SK-N-SH (cell line): Measurements from ENCODE around the gene WDR90. TPM values are rescaled to one million over a fixed set of nuclear protein-coding genes. Genes with fewer than 3 reads are reported as not detected.

Experiments used
- CTCF ChIA-PET: fragments of 300-600, 350-600 bp; formaldehyde crosslinking; extraction: SDS; loops from one replicate; lab custom pipeline; 2021; lab: Yijun Ruan, JAX
- POLR2A ChIA-PET: fragments of 350-600 bp; sonication (Branson Sonifier 250); formaldehyde crosslinking; extraction: SDS; loops from one replicate; lab custom pipeline; 2020; ENCODE audit warnings: antibody characterized with exemption, inconsistent platforms; lab: Yijun Ruan, JAX
- DNase-seq: peaks from one replicate; pipeline ENCODE4 v3.0.0; 2012
- H2AFZ ChIP-seq: fragments of 200-600 bp; sonication (generic); 2 replicates; pipeline ENCODE4 v1.8.1; 2016; ENCODE audit warnings: antibody characterized with exemption, mild to moderate bottlenecking, low read depth
- H3F3A ChIP-seq: fragments of 200-600 bp; sonication (generic); replicated peaks from 2 replicates; pipeline ENCODE3; 2016; ENCODE audit warnings: antibody characterized with exemption, mild to moderate bottlenecking; ENCODE audit not compliant: insufficient read depth
- H3K27ac ChIP-seq, 2 experiments: fragments of 200-500 bp in 1 of 2; fragments of 200-600 bp in 1 of 2; sonication (Bioruptor generic) in 1 of 2; sonication (generic), shearing (Covaris generic) in 1 of 2; 2 replicates each; pipeline versions ENCODE4 v1.5.1 to v1.6.1; 2014 to 2016; ENCODE audit warnings: low read depth in 2 of 2, inconsistent platforms in 1 of 2, low read length in 1 of 2, mild to moderate bottlenecking in 1 of 2, mixed read lengths in 1 of 2
- H3K27me3 ChIP-seq: fragments of 200-600 bp; sonication (generic), shearing (Covaris generic); 2 replicates; pipeline ENCODE4 v1.6.1; 2016; ENCODE audit warnings: mixed run types; ENCODE audit not compliant: insufficient read depth
- H3K36me3 ChIP-seq, 2 experiments: fragments of 200-500 bp in 1 of 2; fragments of 200-600 bp in 1 of 2; sonication (Bioruptor generic) in 1 of 2; sonication (generic) in 1 of 2; replicated peaks in 1 of 2; 2 replicates each; pipeline versions ENCODE3 to v1.5.1; 2014 to 2016; ENCODE audit warnings: low read length in 1 of 2, mild to moderate bottlenecking in 1 of 2; ENCODE audit not compliant: insufficient read depth in 2 of 2, control insufficient read depth in 1 of 2
- H3K4me1 ChIP-seq, 2 experiments: fragments of 200-500 bp in 1 of 2; fragments of 200-600 bp in 1 of 2; sonication (Bioruptor generic) in 1 of 2; sonication (generic), shearing (Covaris generic) in 1 of 2; 2 replicates each; pipeline versions ENCODE4 v1.5.1 to v1.6.1; 2014 to 2016; ENCODE audit warnings: low read depth in 1 of 2, low read length in 1 of 2, mixed run types in 1 of 2; ENCODE audit not compliant: insufficient read depth in 2 of 2, control insufficient read depth in 1 of 2
- H3K4me2 ChIP-seq: fragments of 200-600 bp; sonication (generic), shearing (Covaris generic); 2 replicates; pipeline ENCODE4 v1.6.1; 2017; ENCODE audit warnings: mixed run types
- H3K4me3 ChIP-seq, 2 experiments: fragments of 200-500 bp in 1 of 2; fragments of 200-600 bp in 1 of 2; sonication (Bioruptor generic) in 1 of 2; sonication (generic), shearing (Covaris generic) in 1 of 2; 2 replicates each; pipeline versions ENCODE4 v1.5.1 to v1.8.1; 2014 to 2016; ENCODE audit warnings: low read depth in 2 of 2, inconsistent platforms in 1 of 2, low read length in 1 of 2, mild to moderate bottlenecking in 1 of 2, mixed read lengths in 1 of 2, moderate library complexity in 1 of 2
- H3K79me2 ChIP-seq: fragments of 200-600 bp; sonication (generic); 2 replicates; pipeline ENCODE4 v1.8.1; 2017; ENCODE audit warnings: mild to moderate bottlenecking; ENCODE audit not compliant: insufficient read depth
- H3K9ac ChIP-seq: fragments of 200-600 bp; sonication (generic); 2 replicates; pipeline ENCODE4 v1.6.1; 2017; ENCODE audit warnings: mixed run types
- H3K9me2 ChIP-seq: fragments of 200-600 bp; sonication (generic); 2 replicates; pipeline ENCODE4 v1.6.1; 2017; ENCODE audit warnings: mixed run types
- H3K9me3 ChIP-seq: fragments of 200-600 bp; sonication (generic); 2 replicates; pipeline ENCODE4 v1.6.1; 2017; ENCODE audit warnings: mixed run types, mild to moderate bottlenecking, moderate library complexity
- H4K20me1 ChIP-seq: fragments of 200-600 bp; sonication (generic); 2 replicates; pipeline ENCODE4 v1.6.1; 2017; ENCODE audit warnings: mild to moderate bottlenecking, mixed run types; ENCODE audit not compliant: insufficient read depth
- EZH2phosphoT487 ChIP-seq: fragments of 200-600 bp; sonication (generic); IDR thresholded peaks from 2 replicates; pipeline ENCODE4 v1.6.1; 2017; ENCODE audit warnings: low read depth, mixed run types, mild to moderate bottlenecking, antibody characterized with exemption, moderate library complexity, borderline replicate concordance
- GATA2 ChIP-seq: sonication (generic); formaldehyde crosslinking; IDR thresholded peaks from 2 replicates; pipeline ENCODE4 v1.5.0; 2020; ENCODE audit warnings: mild to moderate bottlenecking, missing genetic modification reagents
- MAX ChIP-seq: IDR thresholded peaks from 2 replicates; pipeline ENCODE4 v1.4.0; 2012; ENCODE audit warnings: low read depth
- MEF2A ChIP-seq: IDR thresholded peaks from 2 replicates; pipeline ENCODE4 v1.4.0; 2012; ENCODE audit warnings: low read depth, borderline replicate concordance
- MXI1 ChIP-seq: IDR thresholded peaks from 2 replicates; pipeline ENCODE4 v1.6.1; 2012; ENCODE audit warnings: mild to moderate bottlenecking, low read depth, low read length, improper control_type of control experiment
- NFIC ChIP-seq: IDR thresholded peaks from 2 replicates; pipeline ENCODE4 v1.4.0; 2012; ENCODE audit warnings: borderline replicate concordance
- NRF1 ChIP-seq: IDR thresholded peaks from 2 replicates; pipeline ENCODE4 v1.6.1; 2012; ENCODE audit warnings: low read depth, mild to moderate bottlenecking, low read length
- PBX3 ChIP-seq: IDR thresholded peaks from 2 replicates; pipeline ENCODE4; 2012
- RAD21 ChIP-seq: IDR thresholded peaks from 2 replicates; pipeline ENCODE4 v1.6.1; 2012; ENCODE audit warnings: mild to moderate bottlenecking, low read length
- RCOR1 ChIP-seq: fragments of 150-350 bp; IDR thresholded peaks from 2 replicates; pipeline ENCODE4 v1.6.1; 2017; ENCODE audit warnings: antibody characterized with exemption, low read length
- REST ChIP-seq: IDR thresholded peaks from 2 replicates; pipeline ENCODE4 v1.6.1; 2012; ENCODE audit warnings: mild to moderate bottlenecking, low read depth, low read length, moderate library complexity
- TCF12 ChIP-seq: IDR thresholded peaks from 2 replicates; pipeline ENCODE4 v1.4.0; 2012
- USF1 ChIP-seq: IDR thresholded peaks from 2 replicates; pipeline ENCODE4 v1.4.0; 2012; ENCODE audit warnings: low read depth, borderline replicate concordance
- WGBS: methylation state at CpG from one replicate; pipeline ENCODE4 v1.1.6; 2017; ENCODE audit warnings: low lambda C conversion rate; 5-methylcytosine and 5-hydroxymethylcytosine counted together
- polyA plus RNA-seq, 3 experiments: library from polyadenylated mRNA; depleted of rRNA; stranded (reverse); fragments of >200 nt; gene quantifications; 2 replicates each; pipeline ENCODE4 v1.2.3, GENCODE V29; 2012

Gene WDR90
- polyA plus RNA-seq, 1 of the 3 experiments (the other 2 are of a cell fraction) = 32.0 TPM

GRCh38 chr16:670485-671352 is 21.6 kb downstream of the WDR90 start (continued):
- no peak for TF ChIP-seq PBX3
- no peak for TF ChIP-seq MEF2A
- no peak for TF ChIP-seq EZH2phosphoT487
- no peak for TF ChIP-seq NRF1

GRCh38 chr16:671353-672131 is 22.4 kb downstream of the WDR90 start:
- DNase-seq = no peak
- Histone ChIP-seq H3K27ac (no peak overlapping the region; a peak in 1 of 4 replicates), H3K4me3 (no peak overlapping the region), H3K9me3 (no peaks in the 10 kb centered on the region), H3K4me1 (peaks cover 0 to 22% of the 10 kb centered on the region in 2 experiments; a peak in 1 of 4 replicates), H3K36me3 (peaks cover 5 to 46% of the 10 kb centered on the region in 2 experiments), H2AFZ (no peak overlapping the region), H3K4me2 (no peak overlapping the region), H3K9ac (no peak overlapping the region), H3K27me3 (no peaks in the 10 kb centered on the region), H3K9me2 (no peaks in the 10 kb centered on the region), H3K79me2 (peaks cover 25% of the 10 kb centered on the region), H4K20me1 (0 out of 2 replicates have a peak, but pooled peaks cover 6% of the 10 kb centered on the region), H3F3A (peaks cover 4% of the 10 kb centered on the region)
- ChIA-PET POLR2A (no interaction called here), CTCF (interaction anchor here (0.9 to 2.6 kb wide), 3 partner anchors 11 to 18 kb away, joined by 3 to 15 read pairs (median 3); partner anchors contain the start of gene WDR24)
- no peak for TF ChIP-seq NFIC
- no peak for TF ChIP-seq RAD21
- WGBS = 97% methylated on average over 25 of the region's 40 CpGs

GRCh38 chr16:672371-672770 is 23.2 kb downstream of the WDR90 start:
- WGBS = 100% methylated on average over 2 of the region's 19 CpGs

More at GRCh38 chr16:672371-672770, 23.2 kb downstream of the WDR90 start:
- Histone ChIP-seq H2AFZ (no peak overlapping the region), H3K4me2 (no peak overlapping the region), H3K9me2 (no peaks in the 10 kb centered on the region), H3K9ac (no peak overlapping the region), H3K4me3 (no peak overlapping the region), H3K9me3 (no peaks in the 10 kb centered on the region), H3K27ac (no peak overlapping the region), H3K4me1 (peaks cover 0 to 19% of the 10 kb centered on the region in 2 experiments; a peak in 1 of 4 replicates), H3K79me2 (peaks cover 25% of the 10 kb centered on the region), H3F3A (peaks cover 4% of the 10 kb centered on the region), H3K36me3 (peaks cover 5 to 49% of the 10 kb centered on the region in 2 experiments), H3K27me3 (no peaks in the 10 kb centered on the region), H4K20me1 (0 out of 2 replicates have a peak, but pooled peaks cover 6% of the 10 kb centered on the region)
- ChIA-PET POLR2A (interaction anchor here (0.5 kb wide), 1 partner anchor 287 kb away, joined by 3 read pairs; no protein-coding TSS in a partner anchor), CTCF (interaction anchor here (4.6 kb wide), 1 partner anchor 12 kb away, joined by 20 read pairs; no protein-coding TSS in a partner anchor)
- no peak for TF ChIP-seq USF1
- no peak for TF ChIP-seq MAX
- TF ChIP-seq MXI1 = no peak
- TF ChIP-seq REST = no peak
- no peak for TF ChIP-seq TCF12
- no peak for TF ChIP-seq GATA2 (CRISPR knock-in tag)
- TF ChIP-seq NRF1 = no peak
- no peak for TF ChIP-seq MEF2A
- TF ChIP-seq RCOR1 = no peak
- no peak for DNase-seq
